Stimulated activated naive B cell treated with anti-CD40 and anti-IgM and Interleukin-4, amounts not matched to agents 10 μg/mL and 1 μg/mL and 100 μg/mL, for 72 hours (primary cell): ENCODE data around the gene MYOZ2.

Experiments
- ATAC-seq, 2 donors: fragments of 150-1000 bp; cut with Tn5 transposase; replicated peaks; 2 replicates each; pipeline ENCODE4 v1.10.0; 2021; ENCODE audit warnings: moderate library complexity in 1 of 2
- DNase-seq: peaks from one replicate; pipeline ENCODE4 v3.0.0; 2021
- H3K27ac Mint-ChIP-seq: one replicate; pipeline ENCODE4 v1.8.0; 2022; ENCODE audit warnings: mild to moderate bottlenecking, mixed read lengths
- H3K27me3 Mint-ChIP-seq, 2 donors: one replicate each; pipeline ENCODE4 v1.8.0; 2022; ENCODE audit warnings: mixed read lengths in 2 of 2
- H3K36me3 Mint-ChIP-seq, 2 donors: one replicate each; pipeline ENCODE4 v1.8.0; 2022; ENCODE audit warnings: mixed read lengths in 2 of 2, mild to moderate bottlenecking in 1 of 2
- H3K4me1 Mint-ChIP-seq, 2 donors: one replicate each; pipeline ENCODE4 v1.8.0; 2022; ENCODE audit warnings: mixed read lengths in 2 of 2, mild to moderate bottlenecking in 1 of 2
- H3K4me3 Mint-ChIP-seq, 2 donors: one replicate each; pipeline ENCODE4 v1.8.0; 2022; ENCODE audit warnings: mild to moderate bottlenecking in 2 of 2, mixed read lengths in 2 of 2, moderate library complexity in 1 of 2
- H3K9me3 Mint-ChIP-seq, 2 donors: one replicate each; pipeline ENCODE4 v1.8.0; 2022; ENCODE audit warnings: mixed read lengths in 2 of 2, mild to moderate bottlenecking in 1 of 2

Gene MYOZ2

GRCh38 chr4:119135721-119136121, at the start of gene MYOZ2:
TSS of gene MYOZ2 (plus strand) at chr4:119135832. CDS start at chr4:119136526, 694 bp downstream.
- DNase-seq (no peak), ATAC-seq (no peak)
- no peaks in the 10 kb centered on the region for H3K27me3 Mint-ChIP-seq
- H3K27ac Mint-ChIP-seq: no peak within 1 kb of the TSS
- no peaks in the 10 kb centered on the region for H3K36me3 Mint-ChIP-seq
- peaks cover 8 to 17% of the 10 kb centered on the region in 2 donors for H3K4me1 Mint-ChIP-seq
- no peaks in the 10 kb centered on the region for H3K9me3 Mint-ChIP-seq
- no peak within 1 kb of the TSS for H3K4me3 Mint-ChIP-seq

GRCh38 chr4:119087121-119087520, 48.5 kb upstream of the MYOZ2 start:
- H3K4me3 Mint-ChIP-seq: no peak overlapping the region
- no peaks in the 10 kb centered on the region for H3K9me3 Mint-ChIP-seq
- DNase-seq (no peak), ATAC-seq (no peak)
- no peaks in the 10 kb centered on the region for H3K36me3 Mint-ChIP-seq
- H3K27ac Mint-ChIP-seq: no peak overlapping the region
- peaks cover 0 to 5% of the 10 kb centered on the region in 2 donors for H3K4me1 Mint-ChIP-seq
- peaks cover 0 to 7% of the 10 kb centered on the region in 2 donors for H3K27me3 Mint-ChIP-seq

- no peak for ATAC-seq
- Mint-ChIP-seq H3K27ac (no peak overlapping the region), H3K4me1 (peaks cover 0 to 5% of the 10 kb centered on the region in 2 donors), H3K27me3 (peaks cover 0 to 8% of the 10 kb centered on the region in 2 donors), H3K36me3 (no peaks in the 10 kb centered on the region), H3K9me3 (no peaks in the 10 kb centered on the region), H3K4me3 (no peak overlapping the region)
- no peak for DNase-seq
These were observed 48.0 kb upstream of the MYOZ2 start for GRCh38 chr4:119087656-119088055.

GRCh38 chr4:119093042-119093827, 42.4 kb upstream of the MYOZ2 start:
- no peak for DNase-seq

GRCh38 chr4:119097282-119097900, 38.2 kb upstream of the MYOZ2 start:
- no peak overlapping the region for H3K27ac Mint-ChIP-seq
- ATAC-seq (no peak), DNase-seq (no peak)
- H3K27me3 Mint-ChIP-seq: peaks cover 4 to 11% of the 10 kb centered on the region in 2 donors
- H3K9me3 Mint-ChIP-seq: no peaks in the 10 kb centered on the region
- H3K4me1 Mint-ChIP-seq: no peaks in the 10 kb centered on the region
- no peak overlapping the region for H3K4me3 Mint-ChIP-seq
- H3K36me3 Mint-ChIP-seq: no peaks in the 10 kb centered on the region

More at GRCh38 chr4:119093042-119093827, 42.4 kb upstream of the MYOZ2 start:
- H3K4me1 Mint-ChIP-seq: no peaks in the 10 kb centered on the region
- peaks cover 0 to 20% of the 10 kb centered on the region in 2 donors for H3K27me3 Mint-ChIP-seq
- H3K9me3 Mint-ChIP-seq: no peaks in the 10 kb centered on the region
- H3K36me3 Mint-ChIP-seq: no peaks in the 10 kb centered on the region
- no peak for ATAC-seq
- no peak overlapping the region for H3K4me3 Mint-ChIP-seq
- H3K27ac Mint-ChIP-seq: no peak overlapping the region

GRCh38 chr4:119098306-119098705, 37.3 kb upstream of the MYOZ2 start:
- Mint-ChIP-seq H3K4me1 (no peaks in the 10 kb centered on the region), H3K9me3 (no peaks in the 10 kb centered on the region), H3K27ac (no peak overlapping the region), H3K27me3 (peaks cover 4 to 11% of the 10 kb centered on the region in 2 donors), H3K4me3 (no peak overlapping the region), H3K36me3 (no peaks in the 10 kb centered on the region)
- ATAC-seq: no peak
- no peak for DNase-seq

- ATAC-seq (no peak), DNase-seq (no peak)
- Mint-ChIP-seq H3K4me1 (no peaks in the 10 kb centered on the region), H3K27ac (no peak overlapping the region), H3K27me3 (peaks cover 4 to 11% of the 10 kb centered on the region in 2 donors), H3K36me3 (no peaks in the 10 kb centered on the region), H3K4me3 (no peak overlapping the region), H3K9me3 (no peaks in the 10 kb centered on the region)
These were observed 36.3 kb upstream of the MYOZ2 start for GRCh38 chr4:119099227-119099810.

- Mint-ChIP-seq H3K4me1 (no peaks in the 10 kb centered on the region), H3K4me3 (no peak overlapping the region), H3K36me3 (no peaks in the 10 kb centered on the region), H3K27me3 (peaks cover 1 to 4% of the 10 kb centered on the region in 2 donors), H3K9me3 (no peaks in the 10 kb centered on the region), H3K27ac (no peak overlapping the region)
- ATAC-seq: no peak
- DNase-seq: no peak
These were observed 35.0 kb upstream of the MYOZ2 start for GRCh38 chr4:119100655-119101054.

GRCh38 chr4:119103263-119103662, 32.4 kb upstream of the MYOZ2 start:
- H3K27me3 Mint-ChIP-seq: peaks cover 4 to 5% of the 10 kb centered on the region in 2 donors
- ATAC-seq (no peak), DNase-seq (no peak)
- no peak overlapping the region for H3K27ac Mint-ChIP-seq
- no peaks in the 10 kb centered on the region for H3K4me1 Mint-ChIP-seq
- H3K9me3 Mint-ChIP-seq: no peaks in the 10 kb centered on the region
- H3K4me3 Mint-ChIP-seq: no peak overlapping the region
- H3K36me3 Mint-ChIP-seq: no peaks in the 10 kb centered on the region

GRCh38 chr4:119104644-119105273, 30.9 kb upstream of the MYOZ2 start:
- H3K27ac Mint-ChIP-seq: no peak overlapping the region
- DNase-seq (no peak), ATAC-seq (no peak)
- no peaks in the 10 kb centered on the region for H3K4me1 Mint-ChIP-seq
- no peaks in the 10 kb centered on the region for H3K9me3 Mint-ChIP-seq
- no peak overlapping the region for H3K4me3 Mint-ChIP-seq
- H3K27me3 Mint-ChIP-seq: peaks cover 4 to 5% of the 10 kb centered on the region in 2 donors
- H3K36me3 Mint-ChIP-seq: no peaks in the 10 kb centered on the region

GRCh38 chr4:119105605-119106004, 30.0 kb upstream of the MYOZ2 start:
- no peak for DNase-seq
- ATAC-seq: no peak
- H3K4me1 Mint-ChIP-seq: no peaks in the 10 kb centered on the region
- no peak overlapping the region for H3K4me3 Mint-ChIP-seq
- H3K27me3 Mint-ChIP-seq: peaks cover 4 to 5% of the 10 kb centered on the region in 2 donors
- H3K9me3 Mint-ChIP-seq: no peaks in the 10 kb centered on the region
- H3K27ac Mint-ChIP-seq: no peak overlapping the region
- no peaks in the 10 kb centered on the region for H3K36me3 Mint-ChIP-seq

- H3K27ac Mint-ChIP-seq: no peak overlapping the region
- ATAC-seq (no peak), DNase-seq (no peak)
- no peak overlapping the region for H3K4me3 Mint-ChIP-seq
- H3K9me3 Mint-ChIP-seq: no peaks in the 10 kb centered on the region
- no peaks in the 10 kb centered on the region for H3K4me1 Mint-ChIP-seq
- peaks cover 0 to 5% of the 10 kb centered on the region in 2 donors for H3K27me3 Mint-ChIP-seq
- no peaks in the 10 kb centered on the region for H3K36me3 Mint-ChIP-seq
These were observed 29.3 kb upstream of the MYOZ2 start for GRCh38 chr4:119106036-119107000.

- Mint-ChIP-seq H3K4me3 (no peak overlapping the region), H3K27me3 (peaks cover 0 to 6% of the 10 kb centered on the region in 2 donors), H3K36me3 (no peaks in the 10 kb centered on the region), H3K4me1 (no peaks in the 10 kb centered on the region), H3K9me3 (no peaks in the 10 kb centered on the region), H3K27ac (no peak overlapping the region)
- no peak for ATAC-seq
- no peak for DNase-seq
These were observed 25.5 kb upstream of the MYOZ2 start for GRCh38 chr4:119110121-119110520.
